GM19372 (cell line): ENCODE data around the gene TTC9.

ENCODE experiments used
- ATAC-seq: cut with Tn5 transposase; IDR thresholded peaks from one replicate; pipeline ENCODE4 v1.9.1; 2021; ENCODE audit warnings: mild to moderate bottlenecking, low read depth, moderate library complexity; ENCODE audit not compliant: unreplicated experiment

TTC9 gene

GRCh38 chr14:70709726-70710382, 68.1 kb downstream of the TTC9 start:
- no peak for ATAC-seq

GRCh38 chr14:70711451-70711850, 69.7 kb downstream of the TTC9 start:
- ATAC-seq: no peak

GRCh38 chr14:70713096-70713495, 71.4 kb downstream of the TTC9 start:
- ATAC-seq: no peak

GRCh38 chr14:70713511-70713916, 71.8 kb downstream of the TTC9 start:
- ATAC-seq: no peak

- ATAC-seq: no peak
These were observed 72.4 kb downstream of the TTC9 start for GRCh38 chr14:70714055-70714550.

GRCh38 chr14:70716483-70716882, 74.8 kb downstream of the TTC9 start:
- no peak for ATAC-seq

GRCh38 chr14:70716958-70717357, 75.2 kb downstream of the TTC9 start:
- no peak for ATAC-seq

GRCh38 chr14:70718383-70719118, 76.8 kb downstream of the TTC9 start:
- ATAC-seq: no peak

GRCh38 chr14:70721542-70721941, 79.8 kb downstream of the TTC9 start:
- no peak for ATAC-seq

- no peak for ATAC-seq
These were observed 80.7 kb downstream of the TTC9 start for GRCh38 chr14:70722418-70722817.

- no peak for ATAC-seq
These were observed 81.6 kb downstream of the TTC9 start for GRCh38 chr14:70723276-70723675.

- no peak for ATAC-seq
These were observed 82.4 kb downstream of the TTC9 start for GRCh38 chr14:70724110-70724509.

- ATAC-seq: no peak
These were observed 83.2 kb downstream of the TTC9 start for GRCh38 chr14:70724944-70725343.
